ENCODE results near the gene MCRS1.

DNA sequence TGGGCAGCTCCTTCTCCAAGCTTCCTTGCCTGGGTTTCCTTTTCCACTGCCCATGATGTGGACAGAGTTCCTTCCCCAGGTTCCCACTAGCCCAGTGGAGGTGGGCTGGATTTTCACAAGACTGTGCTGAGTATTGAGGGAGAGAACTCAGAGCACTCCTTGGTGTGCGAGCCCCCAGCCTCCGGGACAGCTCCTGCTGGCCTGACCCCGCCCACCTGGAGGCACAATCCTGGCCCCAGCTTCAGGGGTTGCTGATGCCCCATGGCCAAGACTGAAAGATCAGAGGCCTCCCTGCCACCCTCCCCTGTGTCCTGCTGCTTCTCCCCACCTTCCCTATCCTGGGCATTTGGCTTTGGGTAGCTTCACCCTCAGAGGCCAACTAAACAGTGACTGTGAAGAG, 21.5 kb downstream of the MCRS1 start:
- TF ChIP-seq, protein P1, sequence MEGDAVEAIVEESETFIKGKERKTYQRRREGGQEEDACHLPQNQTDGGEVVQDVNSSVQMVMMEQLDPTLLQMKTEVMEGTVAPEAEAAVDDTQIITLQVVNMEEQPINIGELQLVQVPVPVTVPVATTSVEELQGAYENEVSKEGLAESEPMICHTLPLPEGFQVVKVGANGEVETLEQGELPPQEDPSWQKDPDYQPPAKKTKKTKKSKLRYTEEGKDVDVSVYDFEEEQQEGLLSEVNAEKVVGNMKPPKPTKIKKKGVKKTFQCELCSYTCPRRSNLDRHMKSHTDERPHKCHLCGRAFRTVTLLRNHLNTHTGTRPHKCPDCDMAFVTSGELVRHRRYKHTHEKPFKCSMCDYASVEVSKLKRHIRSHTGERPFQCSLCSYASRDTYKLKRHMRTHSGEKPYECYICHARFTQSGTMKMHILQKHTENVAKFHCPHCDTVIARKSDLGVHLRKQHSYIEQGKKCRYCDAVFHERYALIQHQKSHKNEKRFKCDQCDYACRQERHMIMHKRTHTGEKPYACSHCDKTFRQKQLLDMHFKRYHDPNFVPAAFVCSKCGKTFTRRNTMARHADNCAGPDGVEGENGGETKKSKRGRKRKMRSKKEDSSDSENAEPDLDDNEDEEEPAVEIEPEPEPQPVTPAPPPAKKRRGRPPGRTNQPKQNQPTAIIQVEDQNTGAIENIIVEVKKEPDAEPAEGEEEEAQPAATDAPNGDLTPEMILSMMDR (conservative IDR thresholded peaks at IDR 0.05 in 1 of 2, IDR thresholded peaks at IDR 0.05 in 1 of 2; ENCODE audit: extremely low read depth in 1 of 2, insufficient read depth in 1 of 2, low read depth in 1 of 2, low read length in 2 of 2): no peak
- no peak for TF ChIP-seq EZH2 (IDR thresholded peaks at IDR 0.05; ENCODE audit: borderline replicate concordance, low read length)

Data from mammary epithelial cell (primary cell).